Fibroblast of lung (primary cell): ENCODE results near the gene ZBTB11.

Experiments
- CTCF ChIP-seq, 2 donors: IDR thresholded peaks in 1 of 2; conservative IDR thresholded peaks in 1 of 2; 1 replicate in 1 of 2; 2 replicates in 1 of 2; pipeline ENCODE4 v1.5.1; 2011 to 2012; ENCODE audit warnings: low read length in 2 of 2, control low read depth in 1 of 2, inconsistent platforms in 1 of 2, low read depth in 1 of 2, mild to moderate bottlenecking in 1 of 2
- EZH2 ChIP-seq: IDR thresholded peaks from 2 replicates; pipeline ENCODE4 v1.5.1; 2012; ENCODE audit warnings: low read length, control low read depth, mild to moderate bottlenecking; ENCODE audit errors: missing control alignments

GRCh38 chr3:101677436-101678286 is 729 bp upstream of the ZBTB11 start:
- no peak for TF ChIP-seq CTCF (conservative IDR thresholded peaks at IDR 0.05 in 1 of 2, IDR thresholded peaks at IDR 0.05 in 1 of 2; ENCODE audit: low read depth in 1 of 2, low read length in 2 of 2)
- no peak for TF ChIP-seq EZH2
